Epidermal melanocyte (primary cell): ENCODE data around the gene DENND6B.
A peak's percentile ranks its signal among the peaks of the same experiment; 100 is the strongest.

Experiments used
- DNase-seq: peaks from one replicate; pipeline ENCODE4 v3.0.0; 2011; ENCODE audit warnings: low spot score; ENCODE audit not compliant: insufficient read length

DENND6B gene

GRCh38 chr22:50303848-50304527 is 22.8 kb downstream of the DENND6B start:
- DNase-seq, result no peak

GRCh38 chr22:50303515-50303847 is 23.3 kb downstream of the DENND6B start:
- DNase-seq, result no peak

- DNase-seq, result no peak
Observed at GRCh38 chr22:50302564-50302963, 24.2 kb downstream of the DENND6B start.

- DNase-seq, result no peak
Observed at GRCh38 chr22:50302041-50302541, 24.7 kb downstream of the DENND6B start.

- no peak for DNase-seq
Observed at GRCh38 chr22:50301581-50301991, 25.2 kb downstream of the DENND6B start.

GRCh38 chr22:50300620-50301257 is 26.1 kb downstream of the DENND6B start:
- DNase-seq, result no peak

- DNase-seq, result no peak
Observed at GRCh38 chr22:50299785-50300619, 26.8 kb downstream of the DENND6B start.

- DNase-seq, result no peak
Observed at GRCh38 chr22:50298937-50299784, 27.7 kb downstream of the DENND6B start.

- DNase-seq, result no peak
Observed at GRCh38 chr22:50298266-50298637, 28.6 kb downstream of the DENND6B start.

- no peak for DNase-seq
Observed at GRCh38 chr22:50297510-50298265, 29.1 kb downstream of the DENND6B start.

- no peak for DNase-seq
Observed at GRCh38 chr22:50296658-50297490, 29.9 kb downstream of the DENND6B start.

- DNase-seq, result no peak
Observed at GRCh38 chr22:50294319-50294656, 32.5 kb downstream of the DENND6B start.

GRCh38 chr22:50293441-50294318 is 33.1 kb downstream of the DENND6B start:
- DNase-seq, result peak; percentile 78

GRCh38 chr22:50292643-50293440 is 34.0 kb downstream of the DENND6B start:
- DNase-seq, result no peak

- no peak for DNase-seq
Observed at GRCh38 chr22:50289942-50290630, 36.7 kb downstream of the DENND6B start.

GRCh38 chr22:50289151-50289941 is 37.5 kb downstream of the DENND6B start:
- no peak for DNase-seq

GRCh38 chr22:50287731-50288130 is 39.1 kb downstream of the DENND6B start:
- no peak for DNase-seq
